HG03159 (cell line): ENCODE measurements around the gene VPREB3.

Source experiments
- ATAC-seq: cut with Tn5 transposase; IDR thresholded peaks from one replicate; pipeline ENCODE4 v1.9.1; 2021; ENCODE audit warnings: mild to moderate bottlenecking, moderate library complexity; ENCODE audit not compliant: unreplicated experiment

The VPREB3 gene

DNA sequence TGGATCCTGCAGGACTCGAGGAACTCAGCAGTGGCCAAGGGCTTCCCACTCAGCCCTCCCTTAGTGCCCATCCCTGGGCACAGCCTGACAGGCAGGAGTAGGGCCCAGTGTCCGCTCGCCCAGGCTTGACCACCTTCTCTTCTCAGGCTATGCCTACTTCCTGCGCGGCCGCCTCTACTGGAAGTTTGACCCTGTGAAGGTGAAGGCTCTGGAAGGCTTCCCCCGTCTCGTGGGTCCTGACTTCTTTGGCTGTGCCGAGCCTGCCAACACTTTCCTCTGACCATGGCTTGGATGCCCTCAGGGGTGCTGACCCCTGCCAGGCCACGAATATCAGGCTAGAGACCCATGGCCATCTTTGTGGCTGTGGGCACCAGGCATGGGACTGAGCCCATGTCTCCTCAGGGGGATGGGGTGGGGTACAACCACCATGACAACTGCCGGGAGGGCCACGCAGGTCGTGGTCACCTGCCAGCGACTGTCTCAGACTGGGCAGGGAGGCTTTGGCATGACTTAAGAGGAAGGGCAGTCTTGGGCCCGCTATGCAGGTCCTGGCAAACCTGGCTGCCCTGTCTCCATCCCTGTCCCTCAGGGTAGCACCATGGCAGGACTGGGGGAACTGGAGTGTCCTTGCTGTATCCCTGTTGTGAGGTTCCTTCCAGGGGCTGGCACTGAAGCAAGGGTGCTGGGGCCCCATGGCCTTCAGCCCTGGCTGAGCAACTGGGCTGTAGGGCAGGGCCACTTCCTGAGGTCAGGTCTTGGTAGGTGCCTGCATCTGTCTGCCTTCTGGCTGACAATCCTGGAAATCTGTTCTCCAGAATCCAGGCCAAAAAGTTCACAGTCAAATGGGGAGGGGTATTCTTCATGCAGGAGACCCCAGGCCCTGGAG lies 29.3 kb upstream of the VPREB3 start:
- no peak for ATAC-seq

DNA sequence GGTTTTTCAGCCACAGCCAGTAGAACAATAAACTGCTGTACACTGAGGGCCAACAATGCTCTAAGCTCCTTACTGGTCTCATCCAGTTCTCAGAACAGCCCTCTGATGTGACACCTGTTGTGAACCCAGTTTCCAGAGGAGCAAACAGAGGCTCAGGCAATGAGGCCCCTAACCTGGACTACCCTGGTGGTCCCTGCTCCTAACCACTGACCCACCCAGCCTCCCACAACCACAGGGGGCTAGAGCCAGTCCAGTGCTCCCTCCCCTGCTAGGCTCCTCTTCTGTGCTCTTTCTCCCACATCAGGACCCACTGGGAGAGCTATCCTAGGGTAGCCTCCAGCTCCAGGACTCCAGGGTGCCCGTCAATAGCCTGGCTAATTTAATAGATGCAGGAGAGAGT lies 28.5 kb upstream of the VPREB3 start:
- no peak for ATAC-seq

DNA sequence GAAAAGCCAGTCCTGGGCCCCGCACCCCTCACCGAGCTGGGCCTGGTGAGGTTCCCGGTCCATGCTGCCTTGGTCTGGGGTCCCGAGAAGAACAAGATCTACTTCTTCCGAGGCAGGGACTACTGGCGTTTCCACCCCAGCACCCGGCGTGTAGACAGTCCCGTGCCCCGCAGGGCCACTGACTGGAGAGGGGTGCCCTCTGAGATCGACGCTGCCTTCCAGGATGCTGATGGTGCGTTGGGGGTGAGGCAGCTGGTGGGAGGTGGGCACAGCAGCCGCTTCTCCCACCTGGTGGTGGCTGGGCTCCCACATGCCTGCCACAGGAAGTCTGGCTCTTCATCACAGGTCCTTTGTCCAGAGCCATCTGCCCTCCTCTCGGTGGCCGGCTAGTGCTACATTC lies 28.0 kb upstream of the VPREB3 start:
- no peak for ATAC-seq

DNA sequence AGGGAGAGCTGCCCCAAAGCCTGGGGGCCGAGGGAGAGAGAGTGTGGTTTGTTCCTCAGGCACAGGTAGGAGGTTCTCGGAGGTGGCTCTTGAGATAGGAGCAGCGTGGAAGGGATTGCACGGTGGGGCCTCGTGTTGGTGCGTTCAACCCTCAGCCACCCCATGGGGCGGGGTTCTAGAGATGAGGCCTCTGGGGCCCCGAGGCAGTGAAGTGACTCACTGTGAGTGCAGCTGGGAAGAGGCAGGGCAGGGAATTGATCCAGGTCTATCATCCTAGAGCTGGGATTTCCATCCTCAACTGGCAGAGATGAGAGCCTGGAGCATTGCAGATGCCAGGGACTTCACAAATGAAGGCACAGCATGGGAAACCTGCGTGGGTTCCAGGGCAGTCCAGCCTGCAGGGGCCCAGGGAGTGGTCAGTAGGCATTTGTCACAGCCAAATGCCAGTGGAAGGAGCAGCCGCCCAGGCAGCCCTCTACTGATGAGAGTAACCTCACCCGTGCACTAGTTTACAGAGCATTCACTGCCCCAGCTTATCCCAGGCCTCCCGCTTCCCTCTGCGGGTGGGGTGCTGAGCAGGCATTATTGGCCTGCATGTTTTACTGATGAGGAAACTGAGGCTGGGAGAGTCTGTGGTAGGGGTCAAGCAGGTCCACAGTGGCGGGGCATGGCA lies 27.4 kb upstream of the VPREB3 start:
- no peak for ATAC-seq

DNA sequence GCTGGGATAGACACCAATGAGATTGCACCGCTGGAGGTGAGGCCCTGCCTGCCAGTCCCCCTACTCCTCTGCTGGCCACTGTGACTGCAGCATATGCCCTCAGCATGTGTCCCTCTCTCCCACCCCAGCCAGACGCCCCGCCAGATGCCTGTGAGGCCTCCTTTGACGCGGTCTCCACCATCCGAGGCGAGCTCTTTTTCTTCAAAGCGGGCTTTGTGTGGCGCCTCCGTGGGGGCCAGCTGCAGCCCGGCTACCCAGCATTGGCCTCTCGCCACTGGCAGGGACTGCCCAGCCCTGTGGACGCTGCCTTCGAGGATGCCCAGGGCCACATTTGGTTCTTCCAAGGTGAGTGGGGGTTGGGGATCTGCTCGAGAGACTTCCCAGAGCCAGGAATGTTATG lies 26.8 kb upstream of the VPREB3 start:
- ATAC-seq = no peak

DNA sequence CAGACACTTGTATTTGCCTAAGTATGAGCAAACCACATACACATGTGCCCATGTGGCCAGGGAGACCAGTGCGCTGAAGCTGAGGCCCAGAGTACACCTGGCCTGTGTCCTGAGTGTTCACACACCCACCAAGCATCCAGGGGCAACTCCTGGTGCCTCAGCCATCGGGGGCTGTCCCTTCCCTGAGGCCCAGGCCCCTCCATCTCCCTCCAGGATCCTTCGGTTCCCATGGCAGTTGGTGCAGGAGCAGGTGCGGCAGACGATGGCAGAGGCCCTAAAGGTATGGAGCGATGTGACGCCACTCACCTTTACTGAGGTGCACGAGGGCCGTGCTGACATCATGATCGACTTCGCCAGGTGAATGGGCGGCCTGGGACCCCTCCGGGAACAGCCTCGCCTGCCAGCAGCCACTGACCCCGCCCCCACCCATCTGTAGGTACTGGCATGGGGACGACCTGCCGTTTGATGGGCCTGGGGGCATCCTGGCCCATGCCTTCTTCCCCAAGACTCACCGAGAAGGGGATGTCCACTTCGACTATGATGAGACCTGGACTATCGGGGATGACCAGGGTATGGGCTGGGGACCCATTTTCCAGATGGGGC lies 26.0 kb upstream of the VPREB3 start:
- ATAC-seq = no peak

DNA sequence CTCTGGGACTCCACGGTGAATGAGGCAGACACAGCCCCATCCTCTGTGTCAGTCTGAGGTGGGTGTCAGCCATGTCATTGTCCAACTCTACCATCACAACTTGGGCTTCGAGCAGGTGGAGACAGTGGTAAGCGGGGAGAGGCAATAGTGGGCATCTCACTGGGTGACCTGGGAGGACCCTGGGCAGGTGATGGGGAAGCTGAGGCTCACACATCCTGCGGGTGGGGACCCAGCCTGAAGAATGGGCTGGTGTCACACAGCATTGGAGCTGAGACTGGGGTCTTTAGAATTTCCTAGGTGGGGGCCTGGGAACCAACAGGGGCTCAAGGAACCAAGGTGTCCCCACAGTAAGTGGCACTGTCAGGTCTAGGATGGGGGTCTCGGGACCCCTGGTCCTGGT lies 25.5 kb upstream of the VPREB3 start:
- no peak for ATAC-seq

DNA sequence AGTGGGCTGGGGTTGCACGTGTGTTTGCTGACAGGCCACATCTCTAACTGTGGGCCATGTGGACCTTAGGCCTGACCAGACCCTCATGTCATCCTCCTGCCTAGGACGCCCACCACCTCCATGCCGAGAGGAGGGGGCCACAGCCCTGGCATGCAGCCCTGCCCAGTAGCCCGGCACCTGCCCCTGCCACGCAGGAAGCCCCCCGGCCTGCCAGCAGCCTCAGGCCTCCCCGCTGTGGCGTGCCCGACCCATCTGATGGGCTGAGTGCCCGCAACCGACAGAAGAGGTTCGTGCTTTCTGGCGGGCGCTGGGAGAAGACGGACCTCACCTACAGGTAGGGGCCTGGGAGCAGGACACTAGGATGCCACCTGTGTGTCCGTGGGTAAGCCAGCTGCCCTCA lies 24.9 kb upstream of the VPREB3 start:
- ATAC-seq = no peak

DNA sequence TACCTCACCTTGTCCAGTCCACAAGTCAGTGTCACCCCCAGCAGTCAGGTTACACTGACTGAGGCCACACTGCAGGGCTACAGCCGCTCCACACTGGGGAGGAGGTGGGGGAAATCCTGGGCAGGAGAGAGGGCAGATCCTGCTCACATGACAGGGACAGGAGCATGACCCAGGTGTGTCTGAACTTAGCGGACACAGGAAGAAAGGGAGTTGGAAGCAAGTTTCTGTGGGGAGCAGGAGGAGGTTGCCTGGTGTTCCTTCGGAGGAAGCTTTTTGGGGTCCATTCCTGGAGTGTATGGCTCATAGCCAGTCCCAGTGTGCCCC lies 24.3 kb upstream of the VPREB3 start:
- no peak for ATAC-seq

DNA sequence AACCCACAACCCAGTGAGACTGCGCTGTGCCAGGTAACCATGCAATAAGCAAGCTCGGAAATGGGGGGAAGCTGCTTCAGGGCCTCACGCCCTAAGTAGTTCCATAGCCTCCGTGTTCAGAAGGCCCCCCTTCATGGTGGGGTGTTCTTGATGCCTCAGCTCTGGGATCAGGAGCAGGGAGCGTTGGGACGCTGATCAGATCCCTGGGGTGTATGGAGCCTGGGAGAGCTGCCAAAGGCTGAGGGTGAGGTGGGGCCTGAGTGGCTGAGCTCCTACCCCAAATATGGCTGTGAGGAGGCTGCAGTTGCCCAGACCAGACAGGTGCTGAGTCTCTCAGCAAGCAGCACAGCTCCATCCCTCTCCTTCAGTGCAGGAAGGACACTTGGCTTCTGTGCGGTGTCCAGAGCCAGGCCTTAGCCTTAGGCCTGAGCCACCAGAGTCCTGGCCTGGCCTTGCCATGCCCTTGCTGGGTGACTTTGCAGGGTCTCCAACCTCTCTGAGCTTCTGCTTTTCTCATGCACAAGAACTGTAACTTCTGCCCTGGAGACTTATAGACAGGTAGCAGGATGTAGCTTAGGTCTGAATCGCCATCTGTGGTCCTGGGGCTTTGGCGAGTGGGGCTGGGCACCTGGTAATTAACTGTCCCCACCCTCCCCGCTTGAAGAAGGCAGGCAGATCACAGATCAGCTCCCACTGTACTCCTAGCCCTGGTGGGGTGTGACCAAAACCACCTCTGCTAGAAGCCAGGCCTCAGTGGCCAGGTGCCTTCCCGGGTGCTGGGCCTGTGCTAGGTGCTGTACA lies 23.8 kb upstream of the VPREB3 start:
- no peak for ATAC-seq

DNA sequence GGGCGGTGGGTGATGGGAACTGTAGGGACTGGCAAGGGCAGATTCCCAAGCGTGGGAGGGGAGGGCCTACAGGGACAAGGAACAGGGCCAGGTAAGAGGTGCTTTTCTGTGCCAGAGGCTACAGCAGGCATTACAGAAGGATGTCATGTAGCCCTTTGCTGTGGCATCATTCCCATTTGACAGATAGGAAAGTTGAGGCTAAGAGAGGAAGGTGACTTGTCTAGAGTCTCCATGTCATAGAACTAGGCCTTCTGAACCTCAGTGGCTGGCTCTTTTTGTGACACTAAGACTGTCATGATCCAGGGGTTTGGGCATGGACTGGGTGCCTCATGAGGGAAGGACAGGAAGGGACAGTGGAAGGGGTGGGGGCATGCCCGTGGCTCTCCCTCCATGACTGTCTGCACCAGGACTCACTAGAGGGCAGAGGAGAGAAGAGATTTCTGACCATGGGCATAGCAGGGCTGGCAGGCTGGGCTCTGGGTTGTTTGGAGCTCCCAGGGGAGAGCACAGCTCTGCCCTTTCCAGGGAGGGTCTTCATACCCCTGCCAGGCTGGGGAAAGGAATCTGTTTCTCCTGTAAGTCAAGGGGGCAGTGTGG lies 21.7 kb upstream of the VPREB3 start:
- no peak for ATAC-seq

DNA sequence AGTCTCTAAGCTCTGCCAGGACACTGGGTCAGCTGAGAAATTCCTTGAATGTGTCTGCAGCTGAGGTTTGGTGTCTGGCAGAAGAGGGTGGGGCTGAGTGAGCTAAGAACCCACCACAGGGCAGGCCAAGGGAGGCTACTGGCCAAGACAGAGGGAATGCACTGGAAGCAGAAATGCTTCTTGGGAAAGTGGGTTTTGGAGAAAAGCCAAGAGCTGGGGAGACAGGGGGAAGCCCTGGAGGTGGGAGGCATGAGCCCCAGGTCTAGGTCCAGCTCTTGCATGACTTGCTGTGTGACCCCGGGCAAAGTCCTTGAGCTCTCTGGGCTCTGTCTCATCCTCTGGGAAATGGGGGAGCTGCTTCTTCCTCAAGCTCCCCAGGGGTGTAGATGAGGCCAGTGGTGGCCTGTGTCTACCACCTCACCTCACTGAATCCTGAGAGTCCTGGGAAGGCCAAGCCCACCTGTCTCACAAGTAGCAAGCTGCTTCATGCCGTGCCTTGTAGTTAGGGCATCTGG lies 20.8 kb upstream of the VPREB3 start:
- no peak for ATAC-seq

DNA sequence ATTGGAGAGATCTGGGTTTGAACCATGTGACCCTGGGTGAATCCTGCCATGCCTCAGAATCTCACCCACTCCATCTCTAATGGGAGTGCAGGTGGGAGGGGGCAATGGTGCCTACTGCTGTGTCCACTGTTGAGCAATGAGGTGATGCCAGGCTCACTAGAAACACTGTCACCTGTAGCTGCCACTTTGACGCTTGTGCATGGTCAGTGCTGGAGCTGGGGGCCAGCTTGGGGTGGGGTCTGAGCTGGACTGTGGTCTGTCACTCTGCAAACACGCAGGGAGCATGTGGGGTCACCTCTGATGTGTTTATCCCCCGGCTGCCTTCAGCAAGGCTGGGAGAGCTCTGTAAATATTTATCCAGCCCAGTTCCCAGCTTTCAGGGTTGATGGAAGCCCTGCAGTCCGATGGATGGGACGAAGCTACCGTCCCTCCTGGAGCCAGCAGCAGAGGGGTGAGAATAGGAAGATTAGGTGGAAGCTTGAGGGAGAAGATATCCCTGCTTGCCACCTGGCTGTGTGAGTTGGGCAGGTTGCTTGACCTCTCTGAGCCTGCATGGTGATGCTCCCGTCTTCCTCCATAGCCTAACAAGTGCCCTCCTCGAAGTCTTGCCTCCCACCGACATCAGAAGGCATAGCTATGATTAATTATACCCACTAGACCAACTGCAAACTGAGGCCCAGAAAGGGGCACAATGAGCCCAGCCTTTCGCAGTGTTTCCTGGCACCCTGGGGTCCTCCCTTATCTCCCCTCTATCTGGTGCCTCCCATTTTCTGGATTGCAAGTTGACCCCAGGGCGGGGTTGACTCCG lies 20.1 kb upstream of the VPREB3 start:
- ATAC-seq = no peak

DNA sequence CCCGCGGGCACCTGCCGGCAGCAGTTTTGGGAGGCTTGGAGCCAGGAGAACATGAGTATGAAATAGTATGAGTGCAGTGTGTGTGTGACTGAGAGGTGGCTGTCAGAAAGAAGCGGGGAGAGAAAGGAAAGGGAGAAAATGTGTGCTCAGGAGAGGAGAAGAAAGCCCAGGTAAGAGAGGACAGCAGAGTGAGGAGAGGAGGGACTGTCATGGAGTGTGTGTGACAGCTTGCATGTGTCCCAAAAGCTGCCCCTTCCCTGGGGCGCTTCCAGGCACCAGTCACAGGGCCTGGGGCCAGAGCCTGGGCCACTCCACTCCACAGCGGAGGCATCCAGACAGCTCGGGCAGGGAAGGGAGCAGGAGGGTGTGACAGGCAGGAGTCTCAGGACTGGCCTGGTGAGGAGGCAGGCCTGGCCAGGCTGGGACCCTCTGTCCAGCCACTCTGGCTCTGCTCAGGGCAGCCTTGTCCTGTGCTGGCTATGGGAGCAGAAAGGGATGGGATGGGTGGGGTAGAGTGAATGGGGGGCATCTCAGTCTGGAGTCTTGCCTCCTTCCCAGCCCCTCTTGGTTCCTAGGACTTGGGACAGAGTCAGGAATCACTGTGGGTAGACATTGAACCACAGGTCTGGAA lies 19.4 kb upstream of the VPREB3 start:
- no peak for ATAC-seq

DNA sequence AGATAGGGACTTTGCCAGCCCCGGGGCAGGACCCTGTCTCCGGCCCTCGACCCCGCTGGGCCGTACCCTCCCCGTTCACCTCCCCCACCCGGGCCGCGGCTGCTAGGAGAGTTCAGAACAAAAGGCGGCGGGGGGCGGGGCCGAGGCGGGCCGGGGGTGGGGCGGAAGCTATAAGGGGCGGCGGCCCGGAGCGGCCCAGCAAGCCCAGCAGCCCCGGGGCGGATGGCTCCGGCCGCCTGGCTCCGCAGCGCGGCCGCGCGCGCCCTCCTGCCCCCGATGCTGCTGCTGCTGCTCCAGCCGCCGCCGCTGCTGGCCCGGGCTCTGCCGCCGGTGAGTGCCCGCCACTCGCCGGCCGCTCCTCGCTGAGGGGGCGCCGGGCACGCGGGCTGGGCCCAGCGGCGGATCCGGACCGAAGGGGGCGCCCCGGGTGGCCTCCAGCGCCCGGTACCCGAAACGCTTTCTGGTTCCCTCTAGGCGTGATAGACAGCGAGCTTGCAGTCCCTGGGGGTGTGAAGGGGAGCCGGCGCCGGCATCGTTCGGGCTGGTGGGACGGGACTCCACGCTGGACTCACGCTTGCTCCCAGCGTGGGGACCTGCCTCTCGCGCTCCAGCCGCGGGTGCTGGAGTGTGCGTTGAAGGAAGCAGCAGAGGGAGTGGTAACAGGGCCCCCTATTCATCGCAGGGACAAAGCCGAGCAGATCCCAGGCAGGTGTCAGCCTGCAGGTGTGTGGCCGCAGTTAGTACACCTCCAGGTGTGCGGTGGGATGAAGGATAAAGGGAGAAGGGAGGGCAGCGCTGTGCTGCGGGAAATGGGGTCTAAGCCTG lies 18.6 kb upstream of the VPREB3 start, which contains the start of gene MMP11:
MMP11 (plus strand) TSS at position 201 of the 825 bp plus-strand sequence; CDS start at position 223, 22 bp downstream.
- no peak for ATAC-seq

DNA sequence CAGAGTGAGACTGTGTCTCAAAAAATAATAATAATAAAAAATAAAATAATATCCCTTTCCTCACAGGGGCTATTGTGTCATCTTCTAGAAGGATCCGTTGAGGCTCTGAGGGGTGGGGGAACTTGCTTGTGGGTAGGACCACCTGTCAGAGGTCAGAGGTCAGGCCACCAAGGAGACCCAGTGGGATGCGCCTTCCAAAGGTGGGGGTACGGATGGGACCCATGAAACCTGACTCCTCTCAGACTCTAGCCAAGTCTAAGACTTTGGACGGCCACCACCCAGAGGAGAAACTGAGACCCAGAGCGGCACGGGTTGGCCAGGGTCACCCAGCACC lies 18.1 kb upstream of the VPREB3 start:
- no peak for ATAC-seq

DNA sequence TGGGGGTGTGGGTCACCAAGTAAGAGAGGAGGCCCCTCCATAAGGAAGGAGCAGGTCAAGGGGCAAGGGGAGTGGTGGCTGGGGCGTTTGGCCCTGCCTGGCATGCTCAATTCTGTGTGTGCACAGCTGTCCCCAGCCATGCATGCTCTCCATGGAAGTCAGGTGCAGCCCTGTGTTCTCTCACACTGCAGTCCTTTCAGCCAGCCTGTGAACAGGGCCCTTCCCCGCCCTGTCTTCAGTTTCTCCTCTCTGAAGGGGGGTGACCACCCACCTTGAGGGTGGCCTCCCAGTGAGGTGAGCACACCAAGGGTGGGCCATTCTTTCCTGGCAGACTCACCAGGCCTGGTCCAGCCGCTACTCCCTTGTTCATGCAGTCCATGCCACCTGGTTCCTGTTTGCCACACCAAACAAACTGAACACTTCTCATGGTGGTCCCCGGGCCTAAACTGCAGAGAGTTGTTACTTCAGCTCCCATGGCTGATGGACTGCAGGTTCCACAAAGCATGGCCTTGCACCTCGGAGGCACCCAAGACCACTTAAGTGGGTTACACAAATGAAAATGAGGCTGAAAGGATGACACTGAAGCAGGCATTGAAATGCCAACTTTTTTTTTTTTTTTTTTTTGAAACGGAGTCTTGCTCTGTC lies 15.2 kb upstream of the VPREB3 start:
- ATAC-seq = no peak
